Panc1 (cell line): ENCODE measurements around the gene NXT1.
"Not testable (repeated sequence)": the region's sequence is repeated elsewhere in the genome, so short reads cannot be mapped to it uniquely, and the experiment has no call there.

Experiments
- CTCF ChIP-seq: fragments of 450-650 bp; IDR thresholded peaks from 2 replicates; pipeline ENCODE4 v1.5.1; 2017; ENCODE audit warnings: mild to moderate bottlenecking
- POLR2AphosphoS5 ChIP-seq: IDR thresholded peaks from 2 replicates; pipeline ENCODE4 v1.6.1; 2012; ENCODE audit warnings: mild to moderate bottlenecking, low read depth, low read length, moderate library complexity
- REST ChIP-seq, 2 experiments: IDR thresholded peaks; 2 replicates each; pipeline ENCODE4 v1.6.1; 2011 to 2012; ENCODE audit warnings: low read depth in 2 of 2, control low read depth in 1 of 2, low read length in 1 of 2, mild to moderate bottlenecking in 1 of 2, moderate library complexity in 1 of 2; ENCODE audit not compliant: insufficient read depth in 1 of 2
- SIN3A ChIP-seq: IDR thresholded peaks from 2 replicates; pipeline ENCODE4 v1.6.1; 2012; ENCODE audit warnings: low read depth, mild to moderate bottlenecking, low read length, moderate library complexity, borderline replicate concordance; ENCODE audit not compliant: insufficient read depth
- TCF7L2 ChIP-seq: IDR thresholded peaks from 2 replicates; pipeline ENCODE4 v1.6.1; 2011; ENCODE audit warnings: mild to moderate bottlenecking, low read depth, low read length, inconsistent platforms

GRCh38 chr20:23348510-23348909 is 2.1 kb upstream of the NXT1 start:
- not testable (repeated sequence) for TF ChIP-seq CTCF; SIN3A; REST (IDR thresholded peaks at IDR 0.05; ENCODE audit: insufficient read depth in 1 of 2, low read depth in 2 of 2, low read length in 1 of 2); TCF7L2; POLR2AphosphoS5
